Spinal cord (tissue), 10 donors: ENCODE results near the gene BRD1. TPM values are rescaled to one million over a fixed set of nuclear protein-coding genes. Genes with fewer than 3 reads are reported as not detected.
"Not testable (repeated sequence)": the region's sequence is repeated elsewhere in the genome, so short reads cannot be mapped to it uniquely, and the experiment has no call there.

ENCODE experiments used
- DNase-seq, 6 donors: peaks; one replicate each; pipeline versions ENCODE4 v3.0.0 to v3.0.0-alpha.2; 2013 to 2015; ENCODE audit warnings: low spot score in 6 of 6, low read depth in 4 of 6
- H3K27ac ChIP-seq: one replicate; pipeline ENCODE4 v1.5.1; 2013; ENCODE audit warnings: low read depth, low read length, control low read depth
- H3K27me3 ChIP-seq: one replicate; pipeline ENCODE4 v1.6.1; 2013; ENCODE audit warnings: low read length; ENCODE audit not compliant: control insufficient read depth, insufficient read depth
- H3K36me3 ChIP-seq: one replicate; pipeline ENCODE4 v1.6.1; 2013; ENCODE audit warnings: low read length; ENCODE audit not compliant: control insufficient read depth, insufficient read depth
- H3K4me1 ChIP-seq: one replicate; pipeline ENCODE4 v1.6.1; 2013; ENCODE audit warnings: low read length; ENCODE audit not compliant: control insufficient read depth, insufficient read depth
- H3K4me3 ChIP-seq: one replicate; pipeline ENCODE4 v1.5.1; 2013; ENCODE audit warnings: low read depth, low read length, control low read depth
- H3K9me3 ChIP-seq: one replicate; pipeline ENCODE4 v1.6.1; 2013; ENCODE audit warnings: low read length; ENCODE audit not compliant: control insufficient read depth, insufficient read depth
- WGBS: methylation state at CpG from one replicate; pipeline ENCODE4 v1.1.5; 2013; ENCODE audit warnings: missing lambda C conversion rate; ENCODE audit not compliant: insufficient coverage; 5-methylcytosine and 5-hydroxymethylcytosine counted together
- polyA plus RNA-seq, 2 donors: library from polyadenylated mRNA; unstranded; fragments of 120-200 nt; gene quantifications; one replicate each; pipeline ENCODE4 v1.2.1, GENCODE V29; 2013; ENCODE audit not compliant: insufficient read length in 2 of 2
- total RNA-seq, 2 donors: library from RNA; depleted of rRNA in 1 of 2; stranded (reverse); fragments of 120-200 nt in 1 of 2; fragments of >200 nt in 1 of 2; gene quantifications; one replicate each; pipeline versions ENCODE4 v1.2.3 to v1.2.4, GENCODE V29; 2013 to 2014
- donor health status: healthy.

BRD1 gene
- total and polyA plus RNA-seq, 4 donors: 25.7 to 43.2 (median 32.0) TPM

DNA sequence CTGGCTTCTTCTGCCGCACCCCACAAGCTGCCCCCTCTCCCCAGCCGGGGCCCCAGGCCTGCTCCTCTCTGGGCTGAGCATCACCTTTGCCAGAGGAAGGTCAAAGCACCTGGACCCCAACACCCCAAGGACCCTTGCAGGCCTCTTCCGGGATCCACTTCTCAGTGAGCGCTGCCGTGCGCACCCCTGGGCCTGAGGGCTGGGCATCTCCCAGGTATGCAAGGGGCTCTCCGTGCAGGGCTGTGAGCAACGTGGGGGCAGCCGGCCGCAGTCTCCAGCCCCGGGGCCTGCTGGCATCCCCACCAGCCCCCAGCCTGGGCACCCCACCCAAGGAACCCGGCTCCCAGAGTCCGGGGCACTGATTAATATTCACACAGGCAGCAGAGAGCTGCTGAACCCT, 64.0 kb downstream of the BRD1 start:
- no peak for DNase-seq
- H3K27ac ChIP-seq: no peak overlapping the region
- 87% methylated on average over 11 of the region's 13 CpGs for WGBS

DNA sequence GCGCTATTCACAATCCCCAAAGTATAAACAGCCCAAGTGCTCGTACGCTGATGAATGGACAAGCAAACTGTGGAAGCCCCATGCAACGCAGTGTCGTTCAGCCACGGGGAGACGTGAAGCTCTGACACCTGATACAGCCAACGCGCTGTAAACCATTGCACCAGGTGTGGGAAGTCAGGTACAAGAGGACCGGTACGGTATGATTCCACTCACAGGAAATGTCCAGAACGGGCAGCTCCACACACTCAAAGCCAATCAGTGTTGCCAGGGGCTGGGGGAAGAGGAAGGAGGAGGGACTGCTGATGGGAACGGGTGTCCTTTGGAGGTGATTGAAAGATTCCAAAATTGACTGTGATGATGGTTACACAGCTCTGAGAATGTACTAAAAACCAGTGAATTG, 64.5 kb downstream of the BRD1 start:
- H3K4me1 ChIP-seq: no peaks in the 10 kb centered on the region
- no peaks in the 10 kb centered on the region for H3K27me3 ChIP-seq
- no peak for DNase-seq
- H3K4me3 ChIP-seq: no peak overlapping the region
- H3K36me3 ChIP-seq: peaks cover 2% of the 10 kb centered on the region
- H3K9me3 ChIP-seq: no peaks in the 10 kb centered on the region
- WGBS: 81% methylated on average over 11 of the region's 13 CpGs
- no peak overlapping the region for H3K27ac ChIP-seq

More for the DNA sequence above, 64.0 kb downstream of the BRD1 start:
- Histone ChIP-seq H3K4me1 (peaks cover 4% of the 10 kb centered on the region), H3K4me3 (no peak overlapping the region), H3K27me3 (no peaks in the 10 kb centered on the region), H3K9me3 (no peaks in the 10 kb centered on the region), H3K36me3 (peaks cover 2% of the 10 kb centered on the region)

DNA sequence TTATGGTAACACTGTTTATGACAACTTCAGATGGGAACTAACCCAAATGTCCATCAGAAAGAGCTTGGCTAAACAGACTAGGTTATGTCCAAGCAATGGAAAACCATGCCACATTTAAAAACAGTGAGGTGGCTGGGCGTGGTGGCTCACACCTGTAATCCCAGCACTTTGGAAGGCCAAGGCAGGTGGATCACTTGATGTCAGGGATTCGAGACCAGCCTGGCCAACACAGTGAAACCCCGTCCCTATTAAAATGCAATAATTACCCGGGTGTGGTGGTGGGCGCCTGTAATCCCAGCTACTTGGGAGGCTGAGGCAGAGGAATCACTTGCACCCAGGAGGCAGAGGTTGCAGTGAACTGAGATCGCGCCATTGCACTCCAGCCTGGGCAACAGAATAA, 65.1 kb downstream of the BRD1 start:
- not testable (repeated sequence) for H3K27ac ChIP-seq, H3K27me3 ChIP-seq, DNase-seq, H3K36me3 ChIP-seq, H3K4me1 ChIP-seq, H3K4me3 ChIP-seq, H3K9me3 ChIP-seq
- WGBS: 96% methylated on average over 4 of the region's 7 CpGs

DNA sequence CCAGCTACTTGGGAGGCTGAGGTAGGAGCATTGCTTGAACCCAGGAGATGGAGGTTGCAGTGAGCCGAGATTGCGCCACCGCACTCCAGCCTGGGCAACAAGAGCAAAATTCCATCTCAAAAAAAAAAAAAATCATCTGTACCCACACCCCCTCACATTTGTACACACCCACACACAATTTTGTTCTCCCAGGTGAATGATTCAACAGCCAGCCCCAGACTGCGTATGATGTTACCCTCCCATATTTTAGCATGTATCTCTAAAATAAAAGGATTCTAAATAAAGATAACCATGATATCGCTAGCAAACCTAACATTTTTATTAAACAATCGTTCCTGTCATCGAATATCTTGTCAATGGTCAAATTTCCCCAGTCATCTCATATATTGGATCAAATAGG, 65.8 kb downstream of the BRD1 start:
- WGBS: 100% methylated on average over 1 of the region's 7 CpGs
- no peak overlapping the region for H3K27ac ChIP-seq

DNA sequence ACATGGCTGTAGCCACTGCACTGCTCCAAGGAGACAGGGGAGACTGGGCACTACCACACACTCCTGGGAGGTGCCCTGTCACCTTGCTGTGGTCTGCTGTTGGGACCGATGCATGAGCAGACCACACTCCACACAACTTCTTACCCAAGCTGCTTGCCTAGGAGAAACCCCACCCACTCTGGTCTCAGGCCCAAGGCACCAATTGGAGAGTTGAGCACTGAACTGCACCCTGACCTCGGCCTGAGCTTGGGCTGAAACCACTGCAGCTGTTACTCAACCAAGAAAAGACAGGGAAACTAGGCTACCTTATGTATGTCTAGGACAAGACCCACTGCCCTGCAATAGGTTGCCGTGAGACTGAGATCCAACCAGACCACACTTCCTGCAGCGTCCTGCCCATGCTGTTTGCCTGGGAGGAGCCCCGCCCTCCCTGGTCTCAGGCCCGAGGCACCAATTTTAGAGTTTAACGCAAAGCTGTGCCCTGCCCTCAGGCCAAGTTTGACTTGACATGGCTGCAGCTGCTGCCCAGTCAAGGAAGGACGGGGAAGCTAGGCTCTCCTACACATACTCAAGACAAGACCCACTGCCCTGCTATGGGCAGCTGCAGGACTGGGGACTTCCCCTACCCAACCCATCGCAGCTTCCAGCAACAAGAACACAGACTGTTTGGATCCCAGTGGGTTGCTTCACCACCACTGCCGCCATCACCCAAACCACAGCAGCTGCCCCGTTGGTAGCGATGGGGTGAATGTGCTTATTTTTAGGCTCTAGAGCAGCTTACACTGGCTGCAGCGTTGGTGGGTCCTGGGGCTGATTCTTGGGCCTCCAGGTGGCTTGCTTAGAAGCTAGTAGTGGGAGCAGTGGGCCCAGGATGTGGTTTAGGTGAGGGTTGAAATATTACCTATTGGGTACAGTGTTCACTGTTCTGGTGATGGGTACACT, 66.8 kb downstream of the BRD1 start:
- H3K36me3 ChIP-seq: no peaks in the 10 kb centered on the region
- WGBS: 84% methylated on average over 10 of the region's 13 CpGs
- H3K4me1 ChIP-seq: no peaks in the 10 kb centered on the region
- H3K9me3 ChIP-seq: peaks cover 7% of the 10 kb centered on the region
- DNase-seq: no peak
- H3K27ac ChIP-seq: no peak overlapping the region
- H3K4me3 ChIP-seq: no peak overlapping the region
- H3K27me3 ChIP-seq: no peaks in the 10 kb centered on the region

More for the DNA sequence above, 65.8 kb downstream of the BRD1 start:
- no peaks in the 10 kb centered on the region for H3K4me1 ChIP-seq
- no peaks in the 10 kb centered on the region for H3K27me3 ChIP-seq
- H3K4me3 ChIP-seq: no peak overlapping the region
- peaks cover 2% of the 10 kb centered on the region for H3K36me3 ChIP-seq
- no peak for DNase-seq
- peaks cover 4% of the 10 kb centered on the region for H3K9me3 ChIP-seq

DNA sequence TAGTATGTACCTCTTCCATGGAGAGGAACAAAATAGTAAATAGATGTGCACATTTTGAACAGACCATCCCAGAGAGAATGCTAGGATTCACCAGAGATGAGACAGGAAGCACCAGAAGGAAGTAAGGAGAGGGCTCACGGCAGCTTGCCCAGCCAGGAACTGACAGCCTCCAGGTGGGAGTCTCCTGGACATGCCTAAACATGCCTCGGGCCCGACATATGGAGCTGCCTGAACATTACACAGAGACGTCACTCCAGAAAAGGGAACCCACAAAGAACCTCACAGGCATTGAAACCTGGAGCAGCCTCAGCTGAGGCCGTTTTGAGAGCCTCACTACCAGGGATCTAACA, 67.4 kb downstream of the BRD1 start:
- Histone ChIP-seq H3K9me3 (peaks cover 7% of the 10 kb centered on the region), H3K27ac (no peak overlapping the region), H3K27me3 (no peaks in the 10 kb centered on the region), H3K4me1 (peaks cover 1% of the 10 kb centered on the region), H3K4me3 (no peak overlapping the region), H3K36me3 (no peaks in the 10 kb centered on the region)
- 77% methylated on average over 2 of the region's 5 CpGs for WGBS
- no peak for DNase-seq

DNA sequence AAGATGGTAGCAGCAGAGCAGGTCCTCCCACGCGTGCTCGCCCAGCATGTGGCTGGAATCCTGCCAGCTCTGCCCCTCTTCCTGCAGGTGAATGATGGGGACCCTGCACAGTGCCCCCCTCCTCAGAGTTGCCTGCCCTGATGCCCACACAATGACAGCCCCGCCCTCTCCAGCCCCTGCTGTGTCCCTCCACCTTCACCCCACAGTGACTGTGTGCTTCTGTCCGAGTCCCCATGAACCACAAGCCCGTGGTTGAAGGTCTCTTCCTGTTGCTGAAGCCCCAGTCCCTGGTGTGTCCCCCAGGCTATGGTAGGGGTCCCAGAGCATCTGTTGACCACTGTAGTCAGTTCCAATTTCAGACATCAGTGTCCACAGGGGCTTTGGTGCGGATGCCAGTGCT, 71.0 kb downstream of the BRD1 start:
- H3K4me3 ChIP-seq: no peak overlapping the region
- no peak overlapping the region for H3K27ac ChIP-seq
- H3K36me3 ChIP-seq: no peaks in the 10 kb centered on the region
- H3K9me3 ChIP-seq: peaks cover 7% of the 10 kb centered on the region
- no peaks in the 10 kb centered on the region for H3K27me3 ChIP-seq
- H3K4me1 ChIP-seq: peaks cover 29% of the 10 kb centered on the region
- DNase-seq: no peak
- 82% methylated on average over 6 of the region's 7 CpGs for WGBS

DNA sequence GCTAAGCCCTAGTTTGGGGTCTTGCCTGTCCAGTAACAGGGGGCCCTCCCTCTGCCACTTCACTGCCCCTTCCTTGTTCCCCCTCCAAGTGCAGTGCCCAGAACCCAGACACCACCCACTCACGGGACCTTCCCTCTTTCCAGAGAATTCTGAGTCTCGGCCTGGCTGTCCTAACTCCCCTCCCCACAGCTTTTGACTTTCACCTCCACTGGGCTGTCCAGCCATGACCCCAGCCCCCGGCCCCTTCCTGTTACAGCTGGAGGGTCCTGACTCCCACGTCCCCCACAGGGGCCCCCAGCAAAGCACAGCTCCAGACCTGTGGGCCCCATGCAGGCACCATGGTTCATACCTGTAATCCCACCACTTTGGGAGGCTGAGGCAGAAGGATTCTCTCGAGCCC, 71.5 kb downstream of the BRD1 start:
- no peaks in the 10 kb centered on the region for H3K27me3 ChIP-seq
- DNase-seq: no peak
- peaks cover 29% of the 10 kb centered on the region for H3K4me1 ChIP-seq
- H3K36me3 ChIP-seq: no peaks in the 10 kb centered on the region
- no peak overlapping the region for H3K4me3 ChIP-seq
- no peak overlapping the region for H3K27ac ChIP-seq
- WGBS: 84% methylated on average over 3 of the region's 5 CpGs
- peaks cover 7% of the 10 kb centered on the region for H3K9me3 ChIP-seq

DNA sequence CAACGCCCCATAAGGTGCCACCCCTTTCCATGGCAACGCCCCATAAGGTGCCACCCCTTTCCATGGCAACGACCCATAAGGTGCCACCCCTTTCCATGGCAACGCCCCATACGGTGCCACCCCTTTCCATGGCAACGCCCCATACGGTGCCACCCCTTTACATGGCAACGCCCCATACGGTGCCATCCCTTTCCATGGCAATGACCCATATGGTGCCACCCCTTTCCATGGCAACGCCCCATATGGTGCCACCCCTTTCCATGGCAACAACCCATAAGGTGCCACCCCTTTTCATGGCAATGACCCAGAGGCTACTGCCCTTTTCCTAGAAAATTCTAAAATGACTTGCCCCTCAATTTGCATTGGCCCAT, 72.1 kb downstream of the BRD1 start:
- Histone ChIP-seq H3K4me3 (no peak overlapping the region), H3K9me3 (peaks cover 7% of the 10 kb centered on the region), H3K27me3 (no peaks in the 10 kb centered on the region), H3K27ac (no peak overlapping the region), H3K4me1 (peaks cover 29% of the 10 kb centered on the region), H3K36me3 (no peaks in the 10 kb centered on the region)
- no peak for DNase-seq
- 77% methylated on average over 9 of the region's 10 CpGs for WGBS
